Vagina (tissue), 2 donors: ENCODE data around the gene DELE1. TPM values are rescaled to one million over a fixed set of nuclear protein-coding genes. Genes with fewer than 3 reads are reported as not detected.

Experiments used
- DNase-seq, 2 donors: peaks; one replicate each; pipeline ENCODE4 v3.0.0-alpha.2; 2017; ENCODE audit errors: extremely low spot score in 2 of 2
- H3K27ac ChIP-seq: fragments of 200-600 bp; sonication (generic); one replicate; pipeline ENCODE4 v1.5.1; 2019
- H3K27me3 ChIP-seq: fragments of 200-600 bp; sonication (generic); one replicate; pipeline ENCODE4 v1.5.1; 2019
- H3K36me3 ChIP-seq, 2 donors: fragments of 200-600 bp; sonication (generic); one replicate each; pipeline ENCODE4 v1.5.1; 2017 to 2019
- H3K4me1 ChIP-seq: fragments of 200-600 bp; sonication (generic); one replicate; pipeline ENCODE4 v1.5.1; 2019
- H3K4me3 ChIP-seq, 2 donors: fragments of 200-600 bp; sonication (generic); 1 replicate in 1 of 2; 2 replicates in 1 of 2; pipeline ENCODE4 v1.5.1; 2016 to 2019
- H3K9me3 ChIP-seq: fragments of 200-600 bp; sonication (generic); one replicate; pipeline ENCODE4 v1.5.1; 2019
- CTCF ChIP-seq, 3 experiments: fragments of 450-650 bp in 2 of 3; fragments of 200-600 bp in 1 of 3; sonication (generic) in 1 of 3; IDR thresholded peaks; one replicate each; pipeline ENCODE4 v1.5.1; 2017 to 2019; ENCODE audit warnings: antibody characterized with exemption in 3 of 3, mild to moderate bottlenecking in 2 of 3, moderate library complexity in 2 of 3
- POLR2A ChIP-seq, 2 donors: fragments of 450-650 bp; IDR thresholded peaks; one replicate each; pipeline ENCODE4 v1.6.1; 2017; ENCODE audit warnings: antibody characterized with exemption in 2 of 2, mild to moderate bottlenecking in 2 of 2, moderate library complexity in 2 of 2
- POLR2AphosphoS5 ChIP-seq, 2 donors: sonication (generic); formaldehyde crosslinking; IDR thresholded peaks; one replicate each; pipeline ENCODE4 v1.9.0; 2017; ENCODE audit warnings: antibody characterized with exemption in 2 of 2, mild to moderate bottlenecking in 2 of 2, low read depth in 1 of 2; ENCODE audit not compliant: insufficient read depth in 1 of 2
- intact Hi-C: fragments of 100-400 bp; cut with DNase I; formaldehyde crosslinking; loops from one replicate; pipeline ENCODE4 v1.15.1; 2023
- total RNA-seq: library from RNA; depleted of rRNA; stranded (reverse); fragments of >200 nt; gene quantifications from one replicate; pipeline ENCODE4 v1.2.3, GENCODE V29; 2016

Gene DELE1
- 79.1 TPM for total RNA-seq

GRCh38 chr5:141923448-141924313 lies at the start of gene DELE1:
Gene DELE1 (plus strand): TSS chr5:141923871. CDS start chr5:141923942, 71 bp downstream.
- TF ChIP-seq POLR2AphosphoS5 (IDR thresholded peaks at IDR 0.05; ENCODE audit: insufficient read depth in 1 of 2, low read depth in 1 of 2) (peak; percentile 81 to 98), CTCF (IDR thresholded peaks at IDR 0.05) (no peak), POLR2A (IDR thresholded peaks at IDR 0.05) (peak in 1 of 2 donors; percentile 62)
- peaks cover 32% of the 10 kb centered on the region for H3K4me1 ChIP-seq
- DNase-seq: peak in 1 of 2 donors; percentile 95
- H3K36me3 ChIP-seq: peaks cover 0 to 31% of the 10 kb centered on the region in 2 donors
- H3K4me3 ChIP-seq: peak within 1 kb of the TSS; percentile 64 to 69
- intact Hi-C loops: loop anchor here (5.0 kb wide), 1 partner anchor 46 kb away; the partner anchor contains the start of gene PCDH1
- no peaks in the 10 kb centered on the region for H3K9me3 ChIP-seq
- H3K27ac ChIP-seq: peak within 1 kb of the TSS; percentile 95
- no peaks in the 10 kb centered on the region for H3K27me3 ChIP-seq

GRCh38 chr5:141873933-141874261 lies 49.8 kb upstream of the DELE1 start:
- peaks cover 14% of the 10 kb centered on the region for H3K27me3 ChIP-seq
- no peaks in the 10 kb centered on the region for H3K36me3 ChIP-seq
- intact Hi-C loops: no loop called here
- peaks cover 49% of the 10 kb centered on the region for H3K4me1 ChIP-seq
- H3K27ac ChIP-seq: peak overlapping the region; percentile 2
- H3K9me3 ChIP-seq: no peaks in the 10 kb centered on the region
- DNase-seq: no peak
- H3K4me3 ChIP-seq: no peak overlapping the region
- TF ChIP-seq POLR2A (IDR thresholded peaks at IDR 0.05) (no peak), CTCF (IDR thresholded peaks at IDR 0.05) (no peak), POLR2AphosphoS5 (IDR thresholded peaks at IDR 0.05; ENCODE audit: insufficient read depth in 1 of 2, low read depth in 1 of 2) (no peak)

GRCh38 chr5:141874262-141874964 lies 49.3 kb upstream of the DELE1 start:
- H3K27me3 ChIP-seq: peaks cover 14% of the 10 kb centered on the region
- intact Hi-C loops: no loop called here
- peak overlapping the region; percentile 2 for H3K27ac ChIP-seq
- peak; percentile 83 to 84 for DNase-seq
- peak overlapping the region in 1 of 2 donors; percentile 20 for H3K4me3 ChIP-seq
- peaks cover 51% of the 10 kb centered on the region for H3K4me1 ChIP-seq
- H3K36me3 ChIP-seq: no peaks in the 10 kb centered on the region
- no peaks in the 10 kb centered on the region for H3K9me3 ChIP-seq
- TF ChIP-seq POLR2A (IDR thresholded peaks at IDR 0.05): no peak

GRCh38 chr5:141875022-141875740 lies 48.5 kb upstream of the DELE1 start:
- TF ChIP-seq POLR2A (IDR thresholded peaks at IDR 0.05) (no peak), POLR2AphosphoS5 (IDR thresholded peaks at IDR 0.05; ENCODE audit: insufficient read depth in 1 of 2, low read depth in 1 of 2) (no peak), CTCF (IDR thresholded peaks at IDR 0.05) (no peak)
- intact Hi-C loops: loop anchor here (5.0 kb wide), 1 partner anchor 47 kb away; the partner anchor contains the start of gene DELE1

More at GRCh38 chr5:141875022-141875740, 48.5 kb upstream of the DELE1 start:
- no peaks in the 10 kb centered on the region for H3K9me3 ChIP-seq
- H3K36me3 ChIP-seq: no peaks in the 10 kb centered on the region
- peaks cover 14% of the 10 kb centered on the region for H3K27me3 ChIP-seq
- H3K4me3 ChIP-seq: peak overlapping the region; percentile 59 to 64
- peak overlapping the region; percentile 82 for H3K27ac ChIP-seq
- peak in 1 of 2 donors; percentile 77 for DNase-seq
- H3K4me1 ChIP-seq: peaks cover 48% of the 10 kb centered on the region
